GM18498 (cell line): ENCODE data around the gene CDPF1.

Experiments used
- ATAC-seq: cut with Tn5 transposase; IDR thresholded peaks from one replicate; pipeline ENCODE4 v1.9.1; 2021; ENCODE audit warnings: mild to moderate bottlenecking, moderate library complexity; ENCODE audit not compliant: unreplicated experiment

Gene CDPF1

GRCh38 chr22:46259374-46259773 lies 9.3 kb upstream of the CDPF1 start:
- ATAC-seq: no peak

- ATAC-seq: no peak
Observed at GRCh38 chr22:46256358-46256958, 6.4 kb upstream of the CDPF1 start.

GRCh38 chr22:46251816-46252380 lies 1.8 kb upstream of the CDPF1 start:
- no peak for ATAC-seq

GRCh38 chr22:46251266-46251665 lies 1.2 kb upstream of the CDPF1 start:
- no peak for ATAC-seq

GRCh38 chr22:46250783-46251125 lies 661 bp upstream of the CDPF1 start:
- peak; percentile 10 for ATAC-seq

- no peak for ATAC-seq
Observed at GRCh38 chr22:46247443-46247975, 2.6 kb downstream of the CDPF1 start.

GRCh38 chr22:46246178-46246577 lies 3.9 kb downstream of the CDPF1 start:
- ATAC-seq: no peak

- no peak for ATAC-seq
Observed at GRCh38 chr22:46245511-46245910, 4.6 kb downstream of the CDPF1 start.

- ATAC-seq: no peak
Observed at GRCh38 chr22:46244771-46245170, 5.3 kb downstream of the CDPF1 start.

GRCh38 chr22:46242076-46242475 lies 8.0 kb downstream of the CDPF1 start:
- ATAC-seq: no peak

- no peak for ATAC-seq
Observed at GRCh38 chr22:46241396-46242007, 8.6 kb downstream of the CDPF1 start.

GRCh38 chr22:46240907-46241306 lies 9.2 kb downstream of the CDPF1 start:
- no peak for ATAC-seq

GRCh38 chr22:46240506-46240905 lies 9.6 kb downstream of the CDPF1 start:
- ATAC-seq: no peak

- ATAC-seq: no peak
Observed at GRCh38 chr22:46240073-46240472, 10.0 kb downstream of the CDPF1 start.

GRCh38 chr22:46239261-46240048 lies 10.6 kb downstream of the CDPF1 start:
- no peak for ATAC-seq

- no peak for ATAC-seq
Observed at GRCh38 chr22:46238541-46238940, 11.6 kb downstream of the CDPF1 start.

GRCh38 chr22:46237453-46238124 lies 12.5 kb downstream of the CDPF1 start:
- no peak for ATAC-seq

GRCh38 chr22:46234969-46235368 lies 15.1 kb downstream of the CDPF1 start:
- no peak for ATAC-seq

- no peak for ATAC-seq
Observed at GRCh38 chr22:46233231-46233630, 16.9 kb downstream of the CDPF1 start.

- no peak for ATAC-seq
Observed at GRCh38 chr22:46230262-46230901, 19.7 kb downstream of the CDPF1 start.

- ATAC-seq: no peak
Observed at GRCh38 chr22:46229701-46230100, 20.4 kb downstream of the CDPF1 start.
